HUES64 (cell line): ENCODE results near the gene AANAT.

Experiments
- H3K27ac ChIP-seq: 2 replicates; pipeline ENCODE4 v1.7.0; 2013; ENCODE audit warnings: low read depth, low read length, inconsistent platforms
- H3K27me3 ChIP-seq: 2 replicates; pipeline ENCODE4 v1.6.1; 2013; ENCODE audit warnings: mild to moderate bottlenecking, low read length; ENCODE audit not compliant: insufficient read depth
- H3K36me3 ChIP-seq: 2 replicates; pipeline ENCODE4 v1.6.1; 2013; ENCODE audit warnings: mild to moderate bottlenecking, low read length; ENCODE audit not compliant: insufficient read depth
- H3K4me1 ChIP-seq: 2 replicates; pipeline ENCODE4 v1.6.1; 2013; ENCODE audit warnings: mild to moderate bottlenecking, low read length, moderate library complexity; ENCODE audit not compliant: insufficient read depth
- H3K4me3 ChIP-seq: 2 replicates; pipeline ENCODE4 v1.5.1; 2013; ENCODE audit warnings: mild to moderate bottlenecking, low read length, moderate library complexity
- H3K9ac ChIP-seq: 2 replicates; pipeline ENCODE4 v1.6.1; 2013; ENCODE audit warnings: mild to moderate bottlenecking, low read depth, low read length
- H3K9me3 ChIP-seq: 2 replicates; pipeline ENCODE4 v1.6.1; 2013; ENCODE audit warnings: low read depth, low read length; ENCODE audit not compliant: insufficient read depth
- WGBS: fragments of 150-250, 120-280 bp; methylation state at CpG from one replicate; pipeline ENCODE4 v1.1.7; 2013; ENCODE audit warnings: missing lambda C conversion rate; 5-methylcytosine and 5-hydroxymethylcytosine counted together

AANAT gene

GRCh38 chr17:76432712-76433336 lies 34.6 kb upstream of the AANAT start:
- 84% methylated on average over 3 of the region's 3 CpGs for WGBS
- H3K27me3 ChIP-seq: no peaks in the 10 kb centered on the region
- H3K27ac ChIP-seq: no peak overlapping the region

GRCh38 chr17:76433693-76434092 lies 33.7 kb upstream of the AANAT start:
- Histone ChIP-seq H3K4me1 (peaks cover 35% of the 10 kb centered on the region), H3K9ac (no peak overlapping the region), H3K36me3 (no peaks in the 10 kb centered on the region), H3K27ac (no peak overlapping the region), H3K4me3 (no peak overlapping the region), H3K9me3 (no peaks in the 10 kb centered on the region), H3K27me3 (no peaks in the 10 kb centered on the region)
- 95% methylated on average over 9 of the region's 9 CpGs for WGBS

More at GRCh38 chr17:76432712-76433336, 34.6 kb upstream of the AANAT start:
- H3K36me3 ChIP-seq: no peaks in the 10 kb centered on the region
- H3K9me3 ChIP-seq: no peaks in the 10 kb centered on the region
- no peak overlapping the region for H3K4me3 ChIP-seq
- H3K9ac ChIP-seq: no peak overlapping the region
- H3K4me1 ChIP-seq: peaks cover 28% of the 10 kb centered on the region

DNA sequence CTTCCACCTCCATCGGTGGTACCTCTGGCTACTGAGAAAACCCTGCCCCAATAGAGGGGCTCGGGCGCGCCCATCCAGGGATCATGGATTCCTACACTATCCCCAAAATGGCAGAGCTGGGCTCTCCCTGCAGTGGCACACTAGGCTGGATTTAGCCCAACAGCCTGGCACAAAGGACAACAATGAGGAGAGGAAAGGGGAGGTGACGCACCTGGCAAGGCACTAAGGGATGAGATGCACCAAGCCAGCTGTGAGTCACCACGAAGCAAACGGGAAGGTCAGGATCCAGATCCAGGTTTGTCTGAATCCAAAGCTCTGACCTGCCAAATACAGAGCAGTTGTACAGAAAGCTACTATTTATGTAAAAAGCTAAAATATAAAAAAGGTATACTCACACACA lies 32.5 kb upstream of the AANAT start:
- peaks cover 42% of the 10 kb centered on the region for H3K4me1 ChIP-seq
- H3K36me3 ChIP-seq: no peaks in the 10 kb centered on the region
- no peaks in the 10 kb centered on the region for H3K9me3 ChIP-seq
- no peak overlapping the region for H3K27ac ChIP-seq
- no peaks in the 10 kb centered on the region for H3K27me3 ChIP-seq
- no peak overlapping the region for H3K9ac ChIP-seq
- 96% methylated on average over 7 of the region's 7 CpGs for WGBS
- no peak overlapping the region for H3K4me3 ChIP-seq

GRCh38 chr17:76435751-76436150 lies 31.7 kb upstream of the AANAT start:
- Histone ChIP-seq H3K9ac (no peak overlapping the region), H3K4me1 (peaks cover 37% of the 10 kb centered on the region), H3K36me3 (no peaks in the 10 kb centered on the region), H3K27me3 (no peaks in the 10 kb centered on the region), H3K4me3 (no peak overlapping the region), H3K9me3 (no peaks in the 10 kb centered on the region), H3K27ac (no peak overlapping the region; the same call in 1 of the 2 replicates)
- WGBS: 93% methylated on average over 11 of the region's 11 CpGs

GRCh38 chr17:76437467-76438402 lies 29.7 kb upstream of the AANAT start:
- no peaks in the 10 kb centered on the region for H3K27me3 ChIP-seq
- no peaks in the 10 kb centered on the region for H3K9me3 ChIP-seq
- peaks cover 38% of the 10 kb centered on the region for H3K4me1 ChIP-seq
- no peaks in the 10 kb centered on the region for H3K36me3 ChIP-seq
- H3K4me3 ChIP-seq: no peak overlapping the region
- H3K27ac ChIP-seq: no peak overlapping the region
- 89% methylated on average over 12 of the region's 13 CpGs for WGBS
- H3K9ac ChIP-seq: no peak overlapping the region

DNA sequence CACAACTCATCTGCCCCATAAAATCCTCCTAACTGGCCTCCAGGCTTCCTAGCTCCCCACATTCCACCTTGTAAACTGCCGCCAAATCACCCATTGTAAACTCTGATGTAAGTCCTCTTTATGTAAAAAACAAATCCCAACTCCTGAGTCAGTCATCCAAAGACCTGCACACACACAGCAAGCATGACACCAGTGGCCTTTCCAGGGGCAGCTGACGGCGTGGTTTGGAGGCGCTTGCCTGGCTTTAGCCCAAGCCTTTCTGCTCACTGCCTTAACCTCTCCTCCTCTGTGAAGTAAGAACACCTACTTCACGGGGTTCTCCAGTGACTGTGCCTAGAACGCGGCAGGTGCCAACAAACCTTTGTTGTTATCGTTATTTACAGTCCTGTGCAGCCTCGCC lies 28.5 kb upstream of the AANAT start:
- 90% methylated on average over 9 of the region's 9 CpGs for WGBS
- no peak overlapping the region for H3K4me3 ChIP-seq
- no peaks in the 10 kb centered on the region for H3K36me3 ChIP-seq
- no peaks in the 10 kb centered on the region for H3K9me3 ChIP-seq
- no peaks in the 10 kb centered on the region for H3K27me3 ChIP-seq
- peaks cover 41% of the 10 kb centered on the region for H3K4me1 ChIP-seq
- no peak overlapping the region for H3K9ac ChIP-seq
- H3K27ac ChIP-seq: no peak overlapping the region

DNA sequence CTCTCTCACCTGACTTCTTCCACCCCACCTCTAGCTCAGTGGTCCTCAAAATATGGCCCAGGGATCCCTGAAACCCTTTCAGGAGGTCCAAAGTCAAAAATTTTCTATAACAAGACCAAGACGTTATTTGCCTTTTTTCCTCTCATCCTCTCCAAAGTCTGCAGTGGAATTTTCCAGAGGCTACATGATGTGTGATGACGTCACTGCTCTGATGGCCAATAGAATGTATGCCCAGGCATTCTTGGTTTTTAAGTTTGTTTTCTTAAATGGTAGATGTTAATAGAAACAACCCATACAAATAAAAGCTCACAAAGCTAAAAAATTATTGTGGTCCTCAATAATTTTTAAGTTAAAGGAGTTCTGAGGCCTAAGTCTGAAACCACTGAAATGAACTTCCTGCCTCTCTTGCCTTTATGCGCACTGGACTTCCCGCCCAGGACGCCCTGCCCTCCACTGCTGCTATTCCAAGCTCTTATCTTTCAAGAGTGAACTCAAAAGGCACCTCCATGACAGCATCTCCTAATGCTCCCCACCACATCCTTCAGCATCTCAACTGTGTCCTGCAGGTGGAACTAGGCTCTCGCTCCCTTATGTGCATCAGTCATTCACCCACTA lies 28.0 kb upstream of the AANAT start:
- 93% methylated on average over 6 of the region's 6 CpGs for WGBS

DNA sequence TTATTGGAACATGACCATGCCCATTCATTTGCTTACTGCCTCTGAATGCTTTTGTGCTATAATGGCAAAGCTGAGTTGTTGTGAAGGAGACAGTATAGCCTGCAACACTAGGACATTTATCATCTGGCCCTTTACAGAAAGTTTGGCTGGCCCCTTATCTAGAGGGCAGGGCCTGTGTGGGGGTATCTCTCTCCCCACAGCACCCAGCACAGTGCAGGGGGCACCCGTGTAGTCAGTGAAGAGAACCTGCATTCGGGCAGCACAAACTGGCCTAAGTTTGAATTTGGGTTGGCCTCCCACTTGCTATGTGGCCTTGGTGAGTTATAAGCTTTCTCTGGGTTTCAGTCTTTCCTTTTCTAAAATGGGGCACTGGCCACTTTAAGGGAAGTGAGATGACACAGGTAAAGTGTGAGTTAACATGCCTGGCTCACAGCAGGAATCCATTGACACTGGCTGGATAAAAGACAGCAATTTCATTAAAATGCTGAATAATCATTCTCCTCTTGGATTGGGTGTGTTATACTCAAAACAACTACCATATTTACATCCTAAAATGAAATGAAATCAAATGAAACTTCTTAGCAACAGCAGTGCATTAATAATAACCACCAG lies 26.5 kb upstream of the AANAT start:
- peak overlapping the region; percentile 40; the same call in 1 of the 2 replicates for H3K27ac ChIP-seq
- no peak overlapping the region for H3K4me3 ChIP-seq
- no peaks in the 10 kb centered on the region for H3K36me3 ChIP-seq
- peaks cover 61% of the 10 kb centered on the region for H3K4me1 ChIP-seq
- no peaks in the 10 kb centered on the region for H3K27me3 ChIP-seq
- no peak overlapping the region for H3K9ac ChIP-seq
- WGBS: 66% methylated on average over 2 of the region's 2 CpGs
- no peaks in the 10 kb centered on the region for H3K9me3 ChIP-seq

More for the DNA sequence above, 28.0 kb upstream of the AANAT start:
- H3K27ac ChIP-seq: no peak overlapping the region
- no peaks in the 10 kb centered on the region for H3K27me3 ChIP-seq
- no peak overlapping the region for H3K9ac ChIP-seq
- H3K36me3 ChIP-seq: no peaks in the 10 kb centered on the region
- no peak overlapping the region for H3K4me3 ChIP-seq
- H3K4me1 ChIP-seq: peaks cover 46% of the 10 kb centered on the region
- H3K9me3 ChIP-seq: no peaks in the 10 kb centered on the region

DNA sequence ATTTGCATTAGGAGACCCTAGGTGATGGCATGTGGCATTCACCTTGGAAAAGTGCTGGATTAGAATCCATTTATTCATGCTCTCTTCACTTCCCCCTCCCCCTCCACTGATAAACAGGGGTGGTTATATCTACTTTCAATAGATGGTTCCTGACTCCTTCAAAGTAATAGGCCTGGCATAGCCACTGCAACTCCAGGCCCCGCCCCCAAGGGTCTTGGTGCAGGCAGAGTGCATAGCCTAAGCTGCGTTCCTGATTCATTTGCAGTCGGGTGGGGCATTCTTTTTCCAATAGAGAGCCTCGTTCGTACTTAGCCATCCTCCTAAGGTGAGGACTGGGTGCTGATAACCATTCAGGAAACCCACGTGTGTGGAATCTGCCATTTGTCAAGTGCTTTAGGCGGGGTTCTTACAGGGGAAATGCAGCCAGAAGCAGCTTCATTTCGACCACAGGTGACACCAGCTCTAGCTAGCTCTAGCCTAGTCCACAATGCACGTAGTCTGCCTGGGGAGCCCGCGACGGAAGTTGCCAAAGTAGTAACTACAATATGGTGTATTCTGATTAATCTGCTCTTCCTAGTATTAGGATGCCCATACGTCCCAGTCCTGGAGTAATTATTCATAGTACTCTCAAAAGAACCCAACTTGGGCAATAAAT lies 25.6 kb upstream of the AANAT start:
- 59% methylated on average over 13 of the region's 13 CpGs for WGBS
- H3K4me1 ChIP-seq: peaks cover 70% of the 10 kb centered on the region
- H3K27ac ChIP-seq: no peak overlapping the region

DNA sequence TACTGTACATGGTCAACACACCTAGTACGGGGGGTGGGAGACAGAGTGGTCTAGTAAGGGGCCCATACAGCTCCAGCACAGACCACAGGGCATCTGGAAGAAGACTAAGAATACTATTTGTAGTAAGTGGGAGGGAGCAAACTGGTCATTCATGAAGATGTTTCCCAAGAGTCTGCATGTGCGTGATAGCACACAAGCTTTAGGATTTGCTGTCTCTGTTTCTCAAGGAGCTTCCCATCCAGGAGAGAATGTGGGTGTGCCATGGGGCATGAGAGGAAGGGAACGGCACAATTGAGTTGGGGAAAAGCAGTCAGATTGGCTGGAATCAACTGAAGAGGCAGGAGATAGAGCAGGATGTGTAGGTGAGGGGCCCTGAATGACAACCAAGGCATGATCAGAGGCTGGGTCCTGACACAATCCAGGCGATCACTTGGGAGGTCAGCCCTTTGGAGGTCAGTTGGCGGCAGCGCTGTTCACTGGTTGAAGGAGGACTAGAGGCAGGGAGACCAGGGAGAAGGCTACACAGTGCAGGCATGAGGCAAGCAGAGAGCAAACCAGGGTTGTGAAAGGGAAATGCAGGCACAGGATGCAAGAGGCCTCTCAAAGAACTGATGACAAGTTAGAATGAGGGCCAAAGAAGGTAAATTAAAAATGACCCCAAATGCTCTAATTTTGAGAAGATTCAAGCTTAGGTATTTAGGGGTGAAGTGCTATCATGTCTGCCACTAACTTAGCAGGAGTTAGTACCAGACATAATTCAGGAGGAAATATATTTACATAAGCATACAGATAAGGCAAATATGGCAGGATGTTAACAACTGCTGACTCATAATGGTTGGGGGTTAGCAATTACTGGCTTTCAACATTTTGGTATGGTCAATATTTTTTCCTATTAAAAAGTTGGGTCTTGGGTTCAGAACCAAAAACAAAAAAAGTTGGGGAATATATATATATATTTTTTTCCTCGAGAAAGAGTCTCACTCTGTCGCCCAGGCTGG lies 24.8 kb upstream of the AANAT start:
- no peaks in the 10 kb centered on the region for H3K27me3 ChIP-seq
- 93% methylated on average over 8 of the region's 8 CpGs for WGBS
- H3K4me3 ChIP-seq: no peak overlapping the region
- no peak overlapping the region for H3K9ac ChIP-seq
- no peaks in the 10 kb centered on the region for H3K9me3 ChIP-seq
- H3K27ac ChIP-seq: no peak overlapping the region
- H3K36me3 ChIP-seq: no peaks in the 10 kb centered on the region
- peaks cover 79% of the 10 kb centered on the region for H3K4me1 ChIP-seq

More for the DNA sequence above, 25.6 kb upstream of the AANAT start:
- no peak overlapping the region for H3K4me3 ChIP-seq
- H3K9me3 ChIP-seq: no peaks in the 10 kb centered on the region
- no peaks in the 10 kb centered on the region for H3K36me3 ChIP-seq
- H3K27me3 ChIP-seq: no peaks in the 10 kb centered on the region
- no peak overlapping the region for H3K9ac ChIP-seq
